OCI-LY3 (cell line): ENCODE measurements around the gene CD40.

ENCODE experiments used
- CTCF ChIP-seq: fragments of 200-600, 300-600 bp; sonication (generic); IDR thresholded peaks from 2 replicates; pipeline ENCODE4 v1.5.1; 2014; ENCODE audit warnings: antibody characterized with exemption, low read length, low read depth
- EZH2phosphoT487 ChIP-seq: fragments of 200-600 bp; shearing (Covaris generic); IDR thresholded peaks from 2 replicates; pipeline ENCODE4 v1.6.1; 2018; ENCODE audit warnings: antibody characterized with exemption, mixed run types, low read depth

GRCh38 chr20:46119547-46119946 lies 1.4 kb downstream of the CD40 start:
- TF ChIP-seq CTCF, result no peak
- no peak for TF ChIP-seq EZH2phosphoT487
